ENCODE results near the gene IRX2. TPM values are rescaled to one million over a fixed set of nuclear protein-coding genes. Genes with fewer than 3 reads are reported as not detected.

Gene IRX2
- total and polyA plus RNA-seq, 2 of the 8 experiments (the other 6 are each of a cell fraction or from before 2014, with no cell fraction given): 23.4 to 40.4 TPM

GRCh38 chr5:2755681-2756171 lies 4.2 kb upstream of the IRX2 start:
- H3K9ac ChIP-seq (replicated peaks in 1 of 4; ENCODE audit: extremely low read depth in 1 of 4, low read depth in 3 of 4, low read length in 3 of 4): no peak overlapping the region; a peak in 1 of 7 replicates
- H2BK12ac ChIP-seq (ENCODE audit: low read depth, low read length): peak overlapping the region; percentile 44; the same call in 1 of the 2 replicates
- WGBS, 2 experiments (ENCODE audit: extremely low coverage in 1 of 2, insufficient coverage in 1 of 2, insufficient read length in 1 of 2, insufficient replicate concordance in 2 of 2, low coverage in 1 of 2, low lambda C conversion rate in 2 of 2, missing lambda C conversion rate in 1 of 2): 1% methylated on average over 30 of the region's 30 CpGs; no CpG with 5 or more reads in 1 of the 2 experiments
- no peak overlapping the region for H2BK5ac ChIP-seq (ENCODE audit: low read depth, low read length)
- no peak overlapping the region; the same call in 1 of the 2 replicates for H4K8ac ChIP-seq (ENCODE audit: extremely low read depth, insufficient read depth, low read length)
- peak overlapping the region; percentile 93 to 96 for H3K4me2 ChIP-seq (ENCODE audit: insufficient read depth in 1 of 2, low read depth in 2 of 2, low read length in 2 of 2)
- no peaks in the 10 kb centered on the region for H3K79me1 ChIP-seq (ENCODE audit: low read depth, low read length)
- H4K91ac ChIP-seq (replicated peaks; ENCODE audit: insufficient read length, low read length): peak overlapping the region; percentile 76
- POLR2A ChIA-PET (ENCODE audit: partially characterized antibody): interaction anchor here (1.9 kb wide), 1 partner anchor 17 kb away, joined by 6 read pairs; no protein-coding TSS in a partner anchor
- H3K27me3 ChIP-seq (replicated peaks in 1 of 4; ENCODE audit: control insufficient read depth in 3 of 4, extremely low read depth in 1 of 4, insufficient read depth in 3 of 4, low read length in 3 of 4): peaks cover 12 to 58% (median 38%) of the 10 kb centered on the region in 4 experiments
- no peak overlapping the region for H3K23ac ChIP-seq (ENCODE audit: insufficient read length)
- H3K4me1 ChIP-seq (replicated peaks in 1 of 4; ENCODE audit: control insufficient read depth in 3 of 4, insufficient read depth in 4 of 4, low read length in 3 of 4): peaks cover 0 to 23% (median 11%) of the 10 kb centered on the region in 4 experiments; a peak in 6 of 7 replicates
- no peaks in the 10 kb centered on the region for H3K36me3 ChIP-seq (ENCODE audit: control insufficient read depth in 2 of 4, insufficient read depth in 4 of 4, low read length in 3 of 4)
- H3K27ac ChIP-seq (ENCODE audit: low read depth, low read length): no peak overlapping the region
- no peak overlapping the region for H3K4ac ChIP-seq (replicated peaks; ENCODE audit: insufficient read length, low read depth, low read length)
- peaks cover 5 to 10% of the 10 kb centered on the region in 2 experiments; a peak in 2 of 4 replicates for H3K9me3 ChIP-seq (ENCODE audit: insufficient read depth in 2 of 2, low read depth in 1 of 2, low read length in 1 of 2)
- H2BK20ac ChIP-seq (ENCODE audit: low read length): no peak overlapping the region
- no peak overlapping the region for H3K14ac ChIP-seq (ENCODE audit: insufficient read length)
- peak overlapping the region; percentile 42 to 86 (median 76) for H3K4me3 ChIP-seq (ENCODE audit: extremely low read depth in 1 of 4, insufficient read depth in 2 of 4, low read depth in 3 of 4, low read length in 4 of 4)
- no peak overlapping the region for H3K56ac ChIP-seq (replicated peaks; ENCODE audit: insufficient read length, low read depth, low read length)
- H2AFZ ChIP-seq (ENCODE audit: low read length): no peak overlapping the region
- no peak overlapping the region for H2BK15ac ChIP-seq (ENCODE audit: low read length)
- H3K18ac ChIP-seq (ENCODE audit: extremely low read depth, low read length): peak overlapping the region; percentile 90; the same call in 1 of the 2 replicates
- peak overlapping the region; percentile 72 for H2BK120ac ChIP-seq (replicated peaks; ENCODE audit: low read depth, low read length)
- CTCF ChIA-PET (ENCODE audit: partially characterized antibody): interaction anchor here (1.9 to 3.3 kb wide), 3 partner anchors 49 to 94 kb away, joined by 4 to 17 read pairs (median 5); no protein-coding TSS in a partner anchor
- peaks cover 0 to 7% of the 10 kb centered on the region in 2 experiments for H4K20me1 ChIP-seq (replicated peaks in 1 of 2; ENCODE audit: control insufficient read depth in 1 of 2, insufficient read depth in 2 of 2, low read length in 2 of 2)
- peaks cover 0 to 10% of the 10 kb centered on the region in 2 experiments; a peak in 1 of 4 replicates for H3K79me2 ChIP-seq (ENCODE audit: control insufficient read depth in 1 of 2, insufficient read depth in 2 of 2, low read length in 2 of 2)
- peaks cover 31% of the 10 kb centered on the region; the same call in 1 of the 2 replicates for H3K23me2 ChIP-seq (ENCODE audit: low read depth, low read length)
- no peak overlapping the region for H2AK5ac ChIP-seq (ENCODE audit: low read depth, low read length)
- H4K5ac ChIP-seq (ENCODE audit: insufficient read length, low read depth, low read length): no peak overlapping the region
- no peak for DNase-seq (ENCODE audit: low read depth in 1 of 2, low spot score in 2 of 2)
- FAIRE-seq: no peak
- TF ChIP-seq CTBP2 (IDR thresholded peaks at IDR 0.05; ENCODE audit: borderline replicate concordance, insufficient read depth, insufficient read length, low read length): no peak
- TF ChIP-seq CBX8 (IDR thresholded peaks at IDR 0.05; ENCODE audit: borderline replicate concordance, low read depth, low read length): no peak
- TF ChIP-seq CTCF (IDR thresholded peaks at IDR 0.05; ENCODE audit: control extremely low read depth in 1 of 3, insufficient read depth in 1 of 3, low read depth in 1 of 3, low read length in 3 of 3): no peak
- TF ChIP-seq EGR1 (IDR thresholded peaks at IDR 0.05; ENCODE audit: borderline replicate concordance, low read depth, low read length): no peak
- TF ChIP-seq USF2 (IDR thresholded peaks at IDR 0.05; ENCODE audit: low read length): no peak
- 0 out of 2 replicates have a peak, but pooled peaks have one; percentile 31 for TF ChIP-seq BACH1 (IDR thresholded peaks at IDR 0.05; ENCODE audit: low read length)
- TF ChIP-seq POLR2AphosphoS5 (IDR thresholded peaks at IDR 0.05; ENCODE audit: low read depth, low read length): no peak
- no peak for TF ChIP-seq KDM4A (IDR thresholded peaks at IDR 0.05; ENCODE audit: low read depth, low read length, severe bottlenecking)
